ENCODE data around the gene SKIL.
A peak's percentile ranks its signal among the peaks of the same experiment; 100 is the strongest.

SKIL gene

GRCh38 chr3:170413291-170413690 lies 55.8 kb downstream of the SKIL start:
- no peak for TF ChIP-seq EZH2 (optimal IDR thresholded peaks at IDR 0.05; ENCODE audit: low read depth, low read length)
- no peak for TF ChIP-seq EZH2phosphoT487 (IDR thresholded peaks at IDR 0.05; ENCODE audit: low read length)
- TF ChIP-seq CTCF (IDR thresholded peaks at IDR 0.05; ENCODE audit: low read length): no peak
- Histone ChIP-seq H3K79me2 (ENCODE audit: low read length) (no peaks in the 10 kb centered on the region), H4K20me1 (ENCODE audit: insufficient read depth, low read length) (no peaks in the 10 kb centered on the region), H3K4me3 (ENCODE audit: low read length) (no peak overlapping the region), H3K4me2 (ENCODE audit: low read depth, low read length) (no peak overlapping the region), H3F3A (ENCODE audit: insufficient read depth, low read length) (no peaks in the 10 kb centered on the region), H3K9me3 (replicated peaks; ENCODE audit: insufficient read depth, low read length) (no peaks in the 10 kb centered on the region), H3K9ac (ENCODE audit: low read length) (no peak overlapping the region), H3K36me3 (replicated peaks; ENCODE audit: insufficient read depth, low read length) (no peaks in the 10 kb centered on the region), H2AFZ (ENCODE audit: low read length) (no peak overlapping the region), H3K9me2 (replicated peaks; ENCODE audit: insufficient read depth, low read length) (no peaks in the 10 kb centered on the region), H3K4me1 (ENCODE audit: low read length) (no peaks in the 10 kb centered on the region), H3K27ac (ENCODE audit: low read length) (no peak overlapping the region), H3K27me3 (replicated peaks; ENCODE audit: insufficient read depth, low read length) (no peaks in the 10 kb centered on the region)
- no peak for DNase-seq

GRCh38 chr3:170414202-170414663 lies 56.7 kb downstream of the SKIL start:
- Histone ChIP-seq H3K79me2 (ENCODE audit: low read length) (no peaks in the 10 kb centered on the region), H3K9ac (ENCODE audit: low read length) (no peak overlapping the region), H3K4me2 (ENCODE audit: low read depth, low read length) (no peak overlapping the region), H3K9me2 (replicated peaks; ENCODE audit: insufficient read depth, low read length) (no peaks in the 10 kb centered on the region), H3K9me3 (replicated peaks; ENCODE audit: insufficient read depth, low read length) (no peaks in the 10 kb centered on the region), H4K20me1 (ENCODE audit: insufficient read depth, low read length) (no peaks in the 10 kb centered on the region), H3K36me3 (replicated peaks; ENCODE audit: insufficient read depth, low read length) (no peaks in the 10 kb centered on the region), H3K4me1 (ENCODE audit: low read length) (no peaks in the 10 kb centered on the region), H3K27ac (ENCODE audit: low read length) (no peak overlapping the region), H2AFZ (ENCODE audit: low read length) (no peak overlapping the region), H3K4me3 (ENCODE audit: low read length) (no peak overlapping the region), H3K27me3 (replicated peaks; ENCODE audit: insufficient read depth, low read length) (no peaks in the 10 kb centered on the region), H3F3A (ENCODE audit: insufficient read depth, low read length) (no peaks in the 10 kb centered on the region)
- peak; percentile 75 for DNase-seq
- TF ChIP-seq EZH2 (optimal IDR thresholded peaks at IDR 0.05; ENCODE audit: low read depth, low read length) (no peak), CTCF (IDR thresholded peaks at IDR 0.05; ENCODE audit: low read length) (peak; percentile 100), EZH2phosphoT487 (IDR thresholded peaks at IDR 0.05; ENCODE audit: low read length) (no peak)

- H3K36me3 ChIP-seq (replicated peaks; ENCODE audit: insufficient read depth, low read length): no peaks in the 10 kb centered on the region
- no peak overlapping the region for H3K9ac ChIP-seq (ENCODE audit: low read length)
- TF ChIP-seq EZH2 (optimal IDR thresholded peaks at IDR 0.05; ENCODE audit: low read depth, low read length) (no peak), CTCF (IDR thresholded peaks at IDR 0.05; ENCODE audit: low read length) (no peak), EZH2phosphoT487 (IDR thresholded peaks at IDR 0.05; ENCODE audit: low read length) (no peak)
- H3K4me1 ChIP-seq (ENCODE audit: low read length): no peaks in the 10 kb centered on the region
- no peak for DNase-seq
- H3K9me3 ChIP-seq (replicated peaks; ENCODE audit: insufficient read depth, low read length): no peaks in the 10 kb centered on the region
- H4K20me1 ChIP-seq (ENCODE audit: insufficient read depth, low read length): no peaks in the 10 kb centered on the region
- no peak overlapping the region for H3K27ac ChIP-seq (ENCODE audit: low read length)
- no peaks in the 10 kb centered on the region for H3K9me2 ChIP-seq (replicated peaks; ENCODE audit: insufficient read depth, low read length)
- H3F3A ChIP-seq (ENCODE audit: insufficient read depth, low read length): no peaks in the 10 kb centered on the region
- no peak overlapping the region for H2AFZ ChIP-seq (ENCODE audit: low read length)
- no peaks in the 10 kb centered on the region for H3K79me2 ChIP-seq (ENCODE audit: low read length)
- H3K4me2 ChIP-seq (ENCODE audit: low read depth, low read length): no peak overlapping the region
- no peaks in the 10 kb centered on the region for H3K27me3 ChIP-seq (replicated peaks; ENCODE audit: insufficient read depth, low read length)
- H3K4me3 ChIP-seq (ENCODE audit: low read length): no peak overlapping the region
Observed at GRCh38 chr3:170417090-170417489, 59.6 kb downstream of the SKIL start.

All from MM.1S (cell line).